Osteoblast (primary cell): ENCODE measurements around the gene ATG2B. TPM values are rescaled to one million over a fixed set of nuclear protein-coding genes. Genes with fewer than 3 reads are reported as not detected.

Source experiments
- DNase-seq: peaks from one replicate; pipeline ENCODE4 v3.0.0; 2011; ENCODE audit warnings: low spot score, mixed read lengths; ENCODE audit not compliant: insufficient read length; ENCODE audit errors: missing footprints
- H2AFZ ChIP-seq: 2 replicates; pipeline ENCODE4 v1.6.0; 2011; ENCODE audit warnings: mild to moderate bottlenecking, low read length
- H3K27ac ChIP-seq: 2 replicates; pipeline ENCODE4 v1.5.1; 2011; ENCODE audit warnings: mild to moderate bottlenecking, low read depth, low read length, moderate library complexity
- H3K27me3 ChIP-seq: 2 replicates; pipeline ENCODE4 v1.6.0; 2012; ENCODE audit warnings: mild to moderate bottlenecking, control low read depth, inconsistent platforms, low read length, moderate library complexity; ENCODE audit not compliant: insufficient read depth
- H3K36me3 ChIP-seq: 2 replicates; pipeline ENCODE4 v1.5.1; 2011; ENCODE audit warnings: mild to moderate bottlenecking, low read length, control low read depth, moderate library complexity; ENCODE audit not compliant: insufficient read depth
- H3K4me1 ChIP-seq: 2 replicates; pipeline ENCODE4 v1.5.1; 2011; ENCODE audit warnings: mild to moderate bottlenecking, low read length, control low read depth, moderate library complexity; ENCODE audit not compliant: insufficient read depth
- H3K4me2 ChIP-seq: 2 replicates; pipeline ENCODE4 v1.6.0; 2011; ENCODE audit warnings: mild to moderate bottlenecking, low read length; ENCODE audit not compliant: insufficient read depth
- H3K4me3 ChIP-seq: fragments of 200-600 bp; sonication (generic); 3 replicates; pipeline ENCODE4 v1.5.1; 2012; ENCODE audit warnings: mild to moderate bottlenecking, low read length, inconsistent platforms; ENCODE audit not compliant: insufficient read depth
- H3K79me2 ChIP-seq: 2 replicates; pipeline ENCODE4 v1.6.0; 2012; ENCODE audit warnings: mild to moderate bottlenecking, low read length, control low read depth, inconsistent platforms; ENCODE audit not compliant: insufficient read depth
- H3K9me3 ChIP-seq: 2 replicates; pipeline ENCODE4 v1.5.1; 2011; ENCODE audit warnings: low read depth, low read length, control low read depth
- H4K20me1 ChIP-seq: 2 replicates; pipeline ENCODE4 v1.6.0; 2012; ENCODE audit warnings: mild to moderate bottlenecking, low read length, control low read depth; ENCODE audit not compliant: insufficient read depth
- total RNA-seq: library from RNA; depleted of rRNA; stranded (reverse); fragments of >200 nt; gene quantifications from 2 replicates; pipeline ENCODE4 v1.2.3, GENCODE V29; 2012
- TF ChIP-seq, protein P1 (sequence below): IDR thresholded peaks from 2 replicates; pipeline ENCODE4 v1.5.1; 2011; ENCODE audit warnings: mild to moderate bottlenecking, low read depth, low read length, moderate library complexity; ENCODE audit errors: extremely low read depth

ATG2B gene
- total RNA-seq, 1 donor = 35.1 TPM

DNA sequence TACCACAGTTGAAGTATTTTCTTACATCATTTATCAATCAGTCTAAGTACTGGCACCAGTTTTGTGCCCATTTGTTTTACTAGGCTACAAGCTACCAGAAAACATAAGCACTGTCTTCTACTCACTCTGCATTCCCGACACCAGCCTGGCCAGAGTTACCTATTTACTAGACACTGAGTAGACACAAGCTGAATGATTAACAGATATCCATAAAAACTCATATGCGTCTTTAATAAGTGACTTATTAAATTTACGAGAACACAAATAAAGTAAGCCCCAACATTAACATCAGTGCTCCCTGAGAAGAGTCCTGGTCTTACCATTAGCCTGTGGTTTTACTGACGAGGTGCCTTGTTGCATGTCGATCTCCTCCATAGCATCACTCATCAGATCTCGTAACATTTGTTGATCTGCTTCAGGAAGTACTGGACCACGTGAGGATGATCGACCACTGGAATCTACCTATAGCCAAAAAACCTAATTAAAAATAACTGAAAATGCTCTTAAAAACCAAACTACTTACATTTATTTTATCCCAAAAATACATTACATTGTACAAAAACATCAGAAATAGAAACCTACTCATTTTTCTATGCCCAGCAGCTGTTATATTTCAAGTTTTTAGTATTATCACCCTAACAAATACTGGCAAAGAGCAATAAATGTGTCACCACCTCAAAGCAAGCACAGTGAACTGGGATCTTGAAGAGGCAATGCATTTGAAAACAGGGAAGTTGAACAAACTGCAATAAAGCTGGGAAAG lies 53.8 kb downstream of the ATG2B start:
- Histone ChIP-seq H3K9me3 (no peaks in the 10 kb centered on the region), H3K27ac (no peak overlapping the region), H3K36me3 (peaks cover 9% of the 10 kb centered on the region), H4K20me1 (no peaks in the 10 kb centered on the region), H3K27me3 (no peaks in the 10 kb centered on the region), H2AFZ (no peak overlapping the region), H3K4me2 (no peak overlapping the region), H3K4me1 (no peaks in the 10 kb centered on the region), H3K4me3 (no peak overlapping the region), H3K79me2 (no peaks in the 10 kb centered on the region)
- TF ChIP-seq, protein P1, sequence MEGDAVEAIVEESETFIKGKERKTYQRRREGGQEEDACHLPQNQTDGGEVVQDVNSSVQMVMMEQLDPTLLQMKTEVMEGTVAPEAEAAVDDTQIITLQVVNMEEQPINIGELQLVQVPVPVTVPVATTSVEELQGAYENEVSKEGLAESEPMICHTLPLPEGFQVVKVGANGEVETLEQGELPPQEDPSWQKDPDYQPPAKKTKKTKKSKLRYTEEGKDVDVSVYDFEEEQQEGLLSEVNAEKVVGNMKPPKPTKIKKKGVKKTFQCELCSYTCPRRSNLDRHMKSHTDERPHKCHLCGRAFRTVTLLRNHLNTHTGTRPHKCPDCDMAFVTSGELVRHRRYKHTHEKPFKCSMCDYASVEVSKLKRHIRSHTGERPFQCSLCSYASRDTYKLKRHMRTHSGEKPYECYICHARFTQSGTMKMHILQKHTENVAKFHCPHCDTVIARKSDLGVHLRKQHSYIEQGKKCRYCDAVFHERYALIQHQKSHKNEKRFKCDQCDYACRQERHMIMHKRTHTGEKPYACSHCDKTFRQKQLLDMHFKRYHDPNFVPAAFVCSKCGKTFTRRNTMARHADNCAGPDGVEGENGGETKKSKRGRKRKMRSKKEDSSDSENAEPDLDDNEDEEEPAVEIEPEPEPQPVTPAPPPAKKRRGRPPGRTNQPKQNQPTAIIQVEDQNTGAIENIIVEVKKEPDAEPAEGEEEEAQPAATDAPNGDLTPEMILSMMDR = no peak
- no peak for DNase-seq

DNA sequence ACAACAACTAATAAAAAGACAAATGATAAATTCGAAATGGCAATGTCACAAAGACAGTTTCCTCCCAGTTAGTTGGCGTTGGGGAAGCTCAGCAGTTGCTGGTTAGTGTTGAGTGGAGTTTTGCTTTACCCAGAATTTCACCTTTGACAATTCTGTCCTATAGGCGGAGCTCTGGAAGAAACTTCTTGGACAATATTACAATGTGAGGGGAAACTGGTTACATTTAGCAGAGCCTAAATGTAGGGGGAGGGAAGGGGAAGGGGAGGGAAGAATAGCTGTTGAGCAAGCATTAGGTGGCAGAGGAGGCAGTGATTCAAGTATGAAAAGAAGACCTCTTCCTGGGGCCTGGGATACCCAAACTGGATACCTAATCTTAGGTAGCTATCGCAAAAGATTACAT lies 55.7 kb downstream of the ATG2B start:
- TF ChIP-seq, protein P1 = no peak
- H3K27ac ChIP-seq = no peak overlapping the region
- H3K27me3 ChIP-seq = no peaks in the 10 kb centered on the region

DNA sequence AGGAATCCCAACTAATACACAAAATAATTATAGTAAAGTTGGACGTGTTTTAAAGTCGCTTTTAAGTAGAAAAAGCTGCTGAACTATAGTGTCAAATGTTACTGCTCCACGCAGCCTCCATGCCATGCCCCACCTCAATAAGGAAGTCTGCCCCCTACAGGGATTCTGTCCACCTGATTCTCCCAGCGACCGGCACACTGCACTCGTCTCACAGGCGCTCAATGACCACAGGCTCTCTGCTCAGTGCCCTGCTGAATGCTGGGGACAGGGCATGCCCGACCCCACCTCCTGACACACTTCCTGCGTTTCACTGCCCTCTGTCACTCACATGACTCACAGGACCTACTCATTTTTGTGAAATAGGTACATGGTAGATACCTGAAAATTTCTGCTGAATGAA lies 58.2 kb downstream of the ATG2B start:
- H2AFZ ChIP-seq = no peak overlapping the region
- H3K4me2 ChIP-seq = no peak overlapping the region
- H3K79me2 ChIP-seq = no peaks in the 10 kb centered on the region
- H3K4me1 ChIP-seq = no peaks in the 10 kb centered on the region
- no peaks in the 10 kb centered on the region for H4K20me1 ChIP-seq
- TF ChIP-seq, protein P1 = peak; percentile 12
- no peak overlapping the region for H3K4me3 ChIP-seq
- H3K9me3 ChIP-seq = no peaks in the 10 kb centered on the region
- peaks cover 16% of the 10 kb centered on the region for H3K36me3 ChIP-seq
- H3K27me3 ChIP-seq = no peaks in the 10 kb centered on the region
- no peak overlapping the region for H3K27ac ChIP-seq
- no peak for DNase-seq

More for the DNA sequence above, 55.7 kb downstream of the ATG2B start:
- Histone ChIP-seq H3K4me1 (no peaks in the 10 kb centered on the region), H3K79me2 (no peaks in the 10 kb centered on the region), H3K4me2 (no peak overlapping the region), H4K20me1 (no peaks in the 10 kb centered on the region), H3K9me3 (no peaks in the 10 kb centered on the region), H3K36me3 (peaks cover 14% of the 10 kb centered on the region), H3K4me3 (no peak overlapping the region), H2AFZ (no peak overlapping the region)
- no peak for DNase-seq

DNA sequence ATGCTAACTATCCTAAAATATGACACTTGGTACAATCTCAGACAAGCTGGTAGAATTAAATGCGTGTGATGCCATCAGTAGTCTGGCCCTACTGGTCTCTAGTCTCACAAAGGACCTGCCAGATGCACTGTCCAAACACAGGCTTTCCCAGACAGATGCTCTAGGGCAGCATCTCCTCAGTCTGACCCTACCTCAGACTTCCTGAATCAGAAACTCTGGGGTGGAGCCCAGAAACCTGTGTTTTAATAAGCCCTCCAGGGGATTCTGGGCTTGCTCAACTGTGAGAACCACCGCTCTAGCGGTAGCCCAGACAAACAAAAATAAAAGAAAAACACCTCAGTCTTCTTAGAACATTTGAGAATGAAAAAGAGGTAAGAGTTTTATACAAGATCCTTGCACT lies 59.2 kb downstream of the ATG2B start:
- H3K27ac ChIP-seq = no peak overlapping the region
- TF ChIP-seq, protein P1 = no peak
- no peak overlapping the region for H2AFZ ChIP-seq
- H3K4me1 ChIP-seq = no peaks in the 10 kb centered on the region
- no peak for DNase-seq
- H3K79me2 ChIP-seq = no peaks in the 10 kb centered on the region
- no peaks in the 10 kb centered on the region for H4K20me1 ChIP-seq
- no peak overlapping the region for H3K4me3 ChIP-seq
- H3K36me3 ChIP-seq = peaks cover 16% of the 10 kb centered on the region
- no peak overlapping the region for H3K4me2 ChIP-seq
- H3K9me3 ChIP-seq = no peaks in the 10 kb centered on the region
- no peaks in the 10 kb centered on the region for H3K27me3 ChIP-seq
